GM19239 (cell line): Measurements from ENCODE around the gene LMO1.

Source experiments
- DNase-seq: peaks from one replicate; pipeline ENCODE4 v3.0.0; 2011; ENCODE audit warnings: low spot score; ENCODE audit not compliant: insufficient read length
- FAIRE-seq: peaks from 2 replicates; lab custom pipeline; 2011; peaks lifted over from hg19 to GRCh38; lab: Jason Lieb, UNC

LMO1 gene

GRCh38 chr11:8263769-8264410 lies at the start of gene LMO1:
TSS of gene LMO1 (minus strand) at chr11:8263878. CDS start at chr11:8263362, 516 bp downstream.
- FAIRE-seq = peak; percentile 62

GRCh38 chr11:8312986-8313385 lies 49.3 kb upstream of the LMO1 start:
- DNase-seq (no peak), FAIRE-seq (no peak)

More at GRCh38 chr11:8263769-8264410, at the start of gene LMO1:
- peak; percentile 97 for DNase-seq

GRCh38 chr11:8311366-8311765 lies 47.7 kb upstream of the LMO1 start:
- FAIRE-seq (no peak), DNase-seq (no peak)

GRCh38 chr11:8310743-8311298 lies 47.1 kb upstream of the LMO1 start:
- FAIRE-seq (no peak), DNase-seq (no peak)

- FAIRE-seq = no peak
- no peak for DNase-seq
Observed at GRCh38 chr11:8309862-8310261, 46.2 kb upstream of the LMO1 start.

GRCh38 chr11:8309311-8309710 lies 45.6 kb upstream of the LMO1 start:
- DNase-seq = no peak
- FAIRE-seq = no peak

- DNase-seq (no peak), FAIRE-seq (no peak)
Observed at GRCh38 chr11:8307601-8308000, 43.9 kb upstream of the LMO1 start.

- DNase-seq (no peak), FAIRE-seq (no peak)
Observed at GRCh38 chr11:8301622-8302021, 37.9 kb upstream of the LMO1 start.

GRCh38 chr11:8298801-8299786 lies 35.4 kb upstream of the LMO1 start:
- no peak for FAIRE-seq
- no peak for DNase-seq

GRCh38 chr11:8297781-8298440 lies 34.2 kb upstream of the LMO1 start:
- FAIRE-seq (no peak), DNase-seq (no peak)

GRCh38 chr11:8296872-8297271 lies 33.2 kb upstream of the LMO1 start:
- no peak for FAIRE-seq
- no peak for DNase-seq

GRCh38 chr11:8296038-8296649 lies 32.5 kb upstream of the LMO1 start:
- DNase-seq (no peak), FAIRE-seq (no peak)

GRCh38 chr11:8294251-8294935 lies 30.7 kb upstream of the LMO1 start:
- no peak for FAIRE-seq
- DNase-seq = no peak

GRCh38 chr11:8293171-8293570 lies 29.5 kb upstream of the LMO1 start:
- no peak for FAIRE-seq
- no peak for DNase-seq

- DNase-seq (no peak), FAIRE-seq (no peak)
Observed at GRCh38 chr11:8292351-8292750, 28.7 kb upstream of the LMO1 start.

GRCh38 chr11:8291421-8292350 lies 28.0 kb upstream of the LMO1 start:
- DNase-seq (no peak), FAIRE-seq (no peak)

- FAIRE-seq (no peak), DNase-seq (no peak)
Observed at GRCh38 chr11:8290081-8290810, 26.6 kb upstream of the LMO1 start.

GRCh38 chr11:8289492-8289918 lies 25.8 kb upstream of the LMO1 start:
- no peak for DNase-seq
- no peak for FAIRE-seq
